ENCODE results near the gene FREM3.

The FREM3 gene

DNA sequence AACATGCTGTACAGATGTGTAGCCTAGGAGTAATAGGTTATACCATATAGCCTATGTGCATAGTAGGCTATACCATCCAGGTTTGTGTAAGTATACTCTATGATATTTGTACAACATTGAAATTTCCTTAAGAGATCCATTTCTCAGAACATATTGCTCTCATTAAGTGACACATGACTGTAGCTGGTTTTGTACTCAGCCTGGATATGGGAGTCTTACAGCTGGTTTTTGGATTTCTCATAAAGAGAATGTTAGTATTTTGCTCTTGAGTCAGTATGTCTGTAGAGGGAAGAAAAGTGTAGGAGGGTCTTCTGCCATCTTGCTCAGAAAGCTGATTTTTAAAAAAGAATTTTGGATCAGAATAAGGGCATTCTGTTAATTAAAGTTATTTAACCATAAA, 101.7 kb downstream of the FREM3 start:
- no peak for DNase-seq (ENCODE audit: low spot score)
- H3K9ac ChIP-seq (ENCODE audit: low read depth, low read length, poor library complexity), result no peak overlapping the region
- no peak overlapping the region for H3K4me3 ChIP-seq (ENCODE audit: low read length in 2 of 2)
- no peak overlapping the region for H2BK12ac ChIP-seq (ENCODE audit: low read length)
- H3K14ac ChIP-seq (ENCODE audit: low read length), result no peak overlapping the region
- no peak overlapping the region for H4K8ac ChIP-seq (ENCODE audit: low read depth, low read length)
- no peak overlapping the region for H2AK5ac ChIP-seq (ENCODE audit: low read depth, low read length)
- H3K4me1 ChIP-seq (ENCODE audit: control insufficient read depth in 2 of 2, insufficient read depth in 1 of 2, low read depth in 1 of 2, low read length in 2 of 2), result no peaks in the 10 kb centered on the region
- H3K27ac ChIP-seq (replicated peaks; ENCODE audit: low read length), result no peak overlapping the region
- H3K9me3 ChIP-seq (replicated peaks in 1 of 2; ENCODE audit: control insufficient read depth in 2 of 2, insufficient read depth in 1 of 2, low read depth in 1 of 2, low read length in 2 of 2), result no peaks in the 10 kb centered on the region
- H3K18ac ChIP-seq (ENCODE audit: low read length), result no peak overlapping the region
- no peak overlapping the region for H2BK5ac ChIP-seq (ENCODE audit: low read length)
- no peak overlapping the region for H3K4me2 ChIP-seq (ENCODE audit: insufficient read depth, low read length, poor library complexity, severe bottlenecking)
- no peak overlapping the region for H3K4ac ChIP-seq (ENCODE audit: low read length)
- no peak overlapping the region for H2BK15ac ChIP-seq (ENCODE audit: low read length)
- H2BK120ac ChIP-seq (ENCODE audit: low read depth, low read length), result no peak overlapping the region
- no peaks in the 10 kb centered on the region for H3K79me1 ChIP-seq (ENCODE audit: low read depth, low read length)
- H4K91ac ChIP-seq (ENCODE audit: low read depth, low read length, poor library complexity), result no peak overlapping the region
- H2AFZ ChIP-seq (ENCODE audit: low read length), result no peak overlapping the region
- H3K36me3 ChIP-seq (replicated peaks in 1 of 2; ENCODE audit: control insufficient read depth in 2 of 2, insufficient read depth in 2 of 2, low read length in 2 of 2), result no peaks in the 10 kb centered on the region
- H3K23ac ChIP-seq (ENCODE audit: low read depth, low read length, poor library complexity), result no peak overlapping the region
- H3K27me3 ChIP-seq (ENCODE audit: control insufficient read depth in 3 of 3, insufficient read depth in 3 of 3, low read depth in 1 of 3, low read length in 3 of 3), result no peaks in the 10 kb centered on the region

DNA sequence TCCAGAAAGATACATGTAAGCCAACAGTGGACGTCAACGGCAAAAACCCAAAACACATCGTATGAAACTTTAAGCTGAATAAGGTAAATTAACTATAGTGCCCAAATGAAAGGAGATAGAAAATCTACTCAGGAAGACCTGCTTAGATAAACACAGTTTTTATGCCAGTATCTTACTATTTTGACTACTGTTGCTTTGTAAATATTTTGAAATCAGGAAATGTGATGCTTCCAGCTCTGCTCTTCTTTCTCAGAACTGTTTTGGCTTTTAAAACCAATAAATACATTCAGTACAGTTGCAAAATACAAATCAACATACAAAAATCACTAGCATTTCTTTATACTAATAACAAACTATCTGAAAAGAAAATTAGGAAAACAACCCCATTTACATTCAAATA, 103.2 kb downstream of the FREM3 start:
- Histone ChIP-seq H2BK120ac (ENCODE audit: low read depth, low read length) (no peak overlapping the region), H2BK12ac (ENCODE audit: low read length) (no peak overlapping the region), H2AK5ac (ENCODE audit: low read depth, low read length) (no peak overlapping the region), H3K79me1 (ENCODE audit: low read depth, low read length) (no peaks in the 10 kb centered on the region), H2AFZ (ENCODE audit: low read length) (no peak overlapping the region), H3K18ac (ENCODE audit: low read length) (no peak overlapping the region), H3K4me2 (ENCODE audit: insufficient read depth, low read length, poor library complexity, severe bottlenecking) (no peak overlapping the region), H2BK5ac (ENCODE audit: low read length) (no peak overlapping the region), H3K23ac (ENCODE audit: low read depth, low read length, poor library complexity) (no peak overlapping the region), H4K8ac (ENCODE audit: low read depth, low read length) (no peak overlapping the region), H3K4ac (ENCODE audit: low read length) (no peak overlapping the region), H3K36me3 (replicated peaks in 1 of 2; ENCODE audit: control insufficient read depth in 2 of 2, insufficient read depth in 2 of 2, low read length in 2 of 2) (no peaks in the 10 kb centered on the region), H3K27me3 (ENCODE audit: control insufficient read depth in 3 of 3, insufficient read depth in 3 of 3, low read depth in 1 of 3, low read length in 3 of 3) (no peaks in the 10 kb centered on the region), H4K91ac (ENCODE audit: low read depth, low read length, poor library complexity) (no peak overlapping the region), H3K14ac (ENCODE audit: low read length) (no peak overlapping the region), H2BK15ac (ENCODE audit: low read length) (no peak overlapping the region), H3K4me1 (ENCODE audit: control insufficient read depth in 2 of 2, insufficient read depth in 1 of 2, low read depth in 1 of 2, low read length in 2 of 2) (no peaks in the 10 kb centered on the region), H3K9me3 (replicated peaks in 1 of 2; ENCODE audit: control insufficient read depth in 2 of 2, insufficient read depth in 1 of 2, low read depth in 1 of 2, low read length in 2 of 2) (no peaks in the 10 kb centered on the region), H3K4me3 (ENCODE audit: low read length in 2 of 2) (no peak overlapping the region), H3K27ac (replicated peaks; ENCODE audit: low read length) (no peak overlapping the region), H3K9ac (ENCODE audit: low read depth, low read length, poor library complexity) (no peak overlapping the region)
- WGBS, 2 donors (ENCODE audit: extremely low coverage in 2 of 2, insufficient read length in 2 of 2, insufficient replicate concordance in 1 of 2), result no CpG with 5 or more reads among the region's 3 CpGs
- no peak for DNase-seq (ENCODE audit: low spot score)

- H3K18ac ChIP-seq (ENCODE audit: low read length), result no peak overlapping the region
- no peaks in the 10 kb centered on the region for H3K9me3 ChIP-seq (replicated peaks in 1 of 2; ENCODE audit: control insufficient read depth in 2 of 2, insufficient read depth in 1 of 2, low read depth in 1 of 2, low read length in 2 of 2)
- DNase-seq (ENCODE audit: low spot score), result no peak
- H3K4ac ChIP-seq (ENCODE audit: low read length), result no peak overlapping the region
- H4K91ac ChIP-seq (ENCODE audit: low read depth, low read length, poor library complexity), result no peak overlapping the region
- no peak overlapping the region for H3K23ac ChIP-seq (ENCODE audit: low read depth, low read length, poor library complexity)
- H3K4me3 ChIP-seq (ENCODE audit: low read length in 2 of 2), result no peak overlapping the region
- H2BK120ac ChIP-seq (ENCODE audit: low read depth, low read length), result no peak overlapping the region
- H2BK5ac ChIP-seq (ENCODE audit: low read length), result no peak overlapping the region
- H2AK5ac ChIP-seq (ENCODE audit: low read depth, low read length), result no peak overlapping the region
- H3K14ac ChIP-seq (ENCODE audit: low read length), result no peak overlapping the region
- no peaks in the 10 kb centered on the region for H3K79me1 ChIP-seq (ENCODE audit: low read depth, low read length)
- H4K8ac ChIP-seq (ENCODE audit: low read depth, low read length), result no peak overlapping the region
- H3K4me1 ChIP-seq (ENCODE audit: control insufficient read depth in 2 of 2, insufficient read depth in 1 of 2, low read depth in 1 of 2, low read length in 2 of 2), result no peaks in the 10 kb centered on the region
- H3K36me3 ChIP-seq (replicated peaks in 1 of 2; ENCODE audit: control insufficient read depth in 2 of 2, insufficient read depth in 2 of 2, low read length in 2 of 2), result no peaks in the 10 kb centered on the region
- no peak overlapping the region for H2BK12ac ChIP-seq (ENCODE audit: low read length)
- H3K27ac ChIP-seq (replicated peaks; ENCODE audit: low read length), result no peak overlapping the region
- H2AFZ ChIP-seq (ENCODE audit: low read length), result no peak overlapping the region
- H3K27me3 ChIP-seq (ENCODE audit: control insufficient read depth in 3 of 3, insufficient read depth in 3 of 3, low read depth in 1 of 3, low read length in 3 of 3), result no peaks in the 10 kb centered on the region
- no peak overlapping the region for H2BK15ac ChIP-seq (ENCODE audit: low read length)
- no peak overlapping the region for H3K9ac ChIP-seq (ENCODE audit: low read depth, low read length, poor library complexity)
- no peak overlapping the region for H3K4me2 ChIP-seq (ENCODE audit: insufficient read depth, low read length, poor library complexity, severe bottlenecking)
Observed at GRCh38 chr4:143587703-143588102, 112.8 kb downstream of the FREM3 start.

GRCh38 chr4:143586080-143586479, 114.4 kb downstream of the FREM3 start:
- Histone ChIP-seq H2BK120ac (ENCODE audit: low read depth, low read length) (no peak overlapping the region), H3K4me2 (ENCODE audit: insufficient read depth, low read length, poor library complexity, severe bottlenecking) (no peak overlapping the region), H2AFZ (ENCODE audit: low read length) (no peak overlapping the region), H3K36me3 (replicated peaks in 1 of 2; ENCODE audit: control insufficient read depth in 2 of 2, insufficient read depth in 2 of 2, low read length in 2 of 2) (no peaks in the 10 kb centered on the region), H3K27me3 (ENCODE audit: control insufficient read depth in 3 of 3, insufficient read depth in 3 of 3, low read depth in 1 of 3, low read length in 3 of 3) (no peaks in the 10 kb centered on the region), H2BK5ac (ENCODE audit: low read length) (no peak overlapping the region), H3K27ac (replicated peaks; ENCODE audit: low read length) (no peak overlapping the region), H4K8ac (ENCODE audit: low read depth, low read length) (no peak overlapping the region), H3K79me1 (ENCODE audit: low read depth, low read length) (no peaks in the 10 kb centered on the region), H3K4me1 (ENCODE audit: control insufficient read depth in 2 of 2, insufficient read depth in 1 of 2, low read depth in 1 of 2, low read length in 2 of 2) (peaks cover 0 to 6% of the 10 kb centered on the region in 2 donors), H2AK5ac (ENCODE audit: low read depth, low read length) (no peak overlapping the region), H4K91ac (ENCODE audit: low read depth, low read length, poor library complexity) (no peak overlapping the region), H3K9ac (ENCODE audit: low read depth, low read length, poor library complexity) (no peak overlapping the region), H3K14ac (ENCODE audit: low read length) (no peak overlapping the region), H2BK15ac (ENCODE audit: low read length) (no peak overlapping the region), H3K18ac (ENCODE audit: low read length) (no peak overlapping the region), H3K9me3 (replicated peaks in 1 of 2; ENCODE audit: control insufficient read depth in 2 of 2, insufficient read depth in 1 of 2, low read depth in 1 of 2, low read length in 2 of 2) (no peaks in the 10 kb centered on the region), H3K4me3 (ENCODE audit: low read length in 2 of 2) (no peak overlapping the region), H2BK12ac (ENCODE audit: low read length) (no peak overlapping the region), H3K4ac (ENCODE audit: low read length) (no peak overlapping the region), H3K23ac (ENCODE audit: low read depth, low read length, poor library complexity) (no peak overlapping the region)
- DNase-seq (ENCODE audit: low spot score), result no peak

Measured in neuronal stem cell (in vitro differentiated cells).